Activated gamma-delta T cell treated with anti-CD3 and anti-CD28 coated beads, Interleukin-2, amount 50 U/mL, for 16 hours (primary cell): Measurements from ENCODE around the gene SULF2.

Experiments used
- DNase-seq: peaks from one replicate; pipeline ENCODE4 v3.0.0-alpha.2; 2020; ENCODE audit warnings: low read depth

SULF2 gene

DNA sequence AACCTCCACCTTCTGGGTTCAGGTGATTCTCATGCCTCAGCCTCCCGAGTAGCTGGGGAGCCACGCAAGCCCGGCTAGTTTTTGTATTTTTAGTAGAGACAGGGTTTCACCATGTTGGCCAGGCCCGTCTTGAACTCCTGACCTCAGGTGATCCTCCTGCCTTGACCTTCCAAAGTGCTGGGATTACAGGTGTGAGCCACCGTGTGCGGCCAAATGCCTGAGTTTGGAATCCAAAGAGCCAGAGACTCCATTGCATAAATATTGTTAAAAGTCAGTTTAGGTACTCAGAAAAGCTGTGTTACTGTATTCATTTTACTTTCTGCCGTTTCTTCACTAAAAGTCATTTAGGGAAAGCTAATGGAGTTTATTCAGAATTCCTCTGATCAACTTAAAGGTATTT is 137.3 kb downstream of the SULF2 start:
- DNase-seq = no peak

DNA sequence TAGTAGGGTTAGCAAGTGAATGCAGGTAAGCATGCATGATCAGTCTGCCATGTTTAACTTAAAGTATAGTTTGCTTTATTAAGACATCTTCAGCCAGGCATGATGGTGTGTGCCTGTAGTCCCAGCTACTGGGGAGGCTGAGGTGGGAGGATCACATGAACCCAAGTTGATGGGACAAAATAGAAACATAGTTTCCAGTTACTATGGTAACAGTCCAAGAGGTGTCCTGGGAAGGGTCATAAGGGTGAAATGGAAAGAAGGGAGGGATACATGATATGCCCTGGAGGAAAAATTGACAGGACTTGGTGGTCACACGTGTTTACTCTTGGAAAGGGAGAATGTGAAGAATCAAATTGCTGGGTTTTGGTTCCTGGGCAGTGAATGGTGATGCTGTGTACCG is 139.6 kb downstream of the SULF2 start:
- no peak for DNase-seq

DNA sequence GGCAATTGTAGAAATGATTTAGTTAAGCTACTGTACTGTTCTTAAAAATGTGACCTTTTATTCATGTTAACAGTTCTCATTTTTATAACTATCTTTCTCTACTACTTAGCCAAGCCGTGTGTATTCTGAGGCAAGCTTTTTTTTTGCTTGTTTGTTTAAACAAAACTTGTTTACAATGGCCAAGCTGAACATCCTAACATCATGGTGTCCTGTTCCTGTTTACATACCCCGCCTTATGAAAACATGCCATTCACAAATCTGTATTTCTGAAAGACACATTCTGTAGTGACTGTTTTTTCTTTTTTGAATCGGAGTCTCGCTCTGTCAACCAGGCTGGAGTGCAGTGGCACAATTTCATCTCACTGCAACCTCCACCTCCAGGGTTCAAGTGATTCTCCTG is 142.7 kb downstream of the SULF2 start:
- no peak for DNase-seq

DNA sequence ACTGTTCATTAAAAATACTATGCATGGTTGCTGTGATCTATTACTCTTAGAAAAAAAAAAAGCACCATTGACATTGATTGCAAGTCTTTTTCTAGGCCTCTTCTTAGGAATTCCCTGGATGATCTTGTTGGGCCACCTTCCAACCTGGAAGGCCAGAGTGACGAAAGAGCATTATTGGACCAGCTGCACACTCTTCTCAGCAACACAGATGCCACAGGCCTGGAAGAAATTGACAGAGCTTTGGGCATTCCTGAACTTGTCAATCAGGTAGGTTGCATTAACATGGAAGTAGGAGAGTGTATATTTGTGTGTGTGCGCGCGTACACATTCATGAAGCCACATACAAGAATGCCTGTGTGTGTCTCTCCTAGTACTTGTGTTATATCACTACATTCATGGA is 143.2 kb downstream of the SULF2 start:
- no peak for DNase-seq

DNA sequence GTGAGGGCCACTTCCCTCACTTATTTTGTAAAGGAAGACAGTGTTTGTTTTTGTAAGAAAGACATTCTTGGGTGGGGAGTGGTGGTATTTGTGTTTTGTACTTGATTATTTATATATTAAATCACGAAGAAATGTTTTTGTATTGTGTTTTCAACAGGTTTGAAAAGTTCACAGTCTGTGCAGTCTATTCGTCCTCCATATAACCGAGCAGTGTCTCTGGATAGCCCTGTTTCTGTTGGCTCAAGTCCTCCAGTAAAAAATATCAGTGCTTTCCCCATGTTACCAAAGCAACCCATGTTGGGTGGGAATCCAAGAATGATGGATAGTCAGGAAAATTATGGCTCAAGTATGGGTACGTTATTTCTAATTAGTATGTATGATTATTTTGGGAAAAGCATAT is 146.4 kb downstream of the SULF2 start:
- no peak for DNase-seq

DNA sequence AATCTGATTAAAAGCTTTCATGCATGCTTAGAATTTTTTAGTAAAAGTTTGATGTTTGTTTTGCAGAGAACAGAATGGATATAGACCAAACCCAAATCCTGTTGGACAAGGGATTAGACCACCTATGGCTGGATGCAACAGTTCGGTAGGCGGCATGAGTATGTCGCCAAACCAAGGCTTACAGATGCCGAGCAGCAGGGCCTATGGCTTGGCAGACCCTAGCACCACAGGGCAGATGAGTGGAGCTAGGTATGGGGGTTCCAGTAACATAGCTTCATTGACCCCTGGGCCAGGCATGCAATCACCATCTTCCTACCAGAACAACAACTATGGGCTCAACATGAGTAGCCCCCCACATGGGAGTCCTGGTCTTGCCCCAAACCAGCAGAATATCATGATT is 150.0 kb downstream of the SULF2 start:
- DNase-seq = no peak

DNA sequence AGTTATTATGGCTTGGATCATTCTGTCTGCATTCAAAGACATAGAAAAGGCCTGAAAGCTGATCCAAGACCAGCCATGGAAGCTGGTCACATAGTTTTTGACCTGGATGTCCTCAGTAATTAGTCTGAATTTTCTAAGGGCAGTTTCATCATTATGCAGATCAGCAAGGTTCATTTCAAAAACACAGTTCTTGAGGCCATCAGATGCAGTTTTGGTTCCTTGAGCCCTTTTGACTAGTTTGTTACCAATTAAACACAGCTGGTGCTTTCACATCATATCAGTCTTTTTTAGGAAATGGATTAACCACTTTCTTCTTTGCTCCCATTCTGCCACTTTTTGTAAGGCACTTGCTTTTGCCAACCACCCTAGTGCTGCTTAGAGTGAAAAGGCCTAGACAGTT is 154.2 kb downstream of the SULF2 start:
- DNase-seq = no peak

DNA sequence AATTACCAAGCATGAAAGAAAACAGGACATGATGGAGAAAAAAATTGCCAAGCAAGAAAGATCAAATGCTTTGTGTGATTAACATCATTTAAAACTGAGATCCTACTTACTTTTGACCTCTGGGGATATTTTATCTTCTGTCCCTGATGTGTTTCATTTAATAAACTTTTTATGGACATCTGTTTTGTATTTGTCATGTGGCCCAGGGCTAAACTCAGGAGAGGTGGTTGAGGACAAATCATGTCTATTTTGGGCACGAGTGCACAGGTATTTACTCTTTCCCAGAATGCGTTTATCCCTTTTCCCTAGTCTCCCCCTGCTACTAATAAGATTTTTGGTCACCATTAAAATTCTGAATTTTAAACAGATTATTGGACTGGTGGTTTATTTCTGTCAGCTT is 155.4 kb downstream of the SULF2 start:
- no peak for DNase-seq

DNA sequence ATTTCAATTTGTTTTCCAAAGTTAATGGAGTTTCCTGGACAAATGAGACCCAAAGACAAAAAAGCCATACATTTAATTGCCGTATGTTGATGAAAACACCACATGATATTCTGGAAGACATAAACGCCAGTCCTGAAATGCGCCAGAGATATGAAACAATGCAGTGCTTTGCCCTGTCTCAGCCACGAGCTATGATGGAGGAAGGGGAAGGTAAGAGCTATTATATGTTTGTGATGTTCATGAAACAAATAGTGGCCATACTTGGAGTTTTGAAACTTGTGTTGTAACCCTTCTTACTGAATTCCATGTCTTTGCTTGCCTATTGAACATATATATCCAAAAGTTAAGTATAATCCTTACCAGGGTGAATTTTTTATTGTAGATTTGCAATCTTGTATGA is 157.7 kb downstream of the SULF2 start:
- no peak for DNase-seq

DNA sequence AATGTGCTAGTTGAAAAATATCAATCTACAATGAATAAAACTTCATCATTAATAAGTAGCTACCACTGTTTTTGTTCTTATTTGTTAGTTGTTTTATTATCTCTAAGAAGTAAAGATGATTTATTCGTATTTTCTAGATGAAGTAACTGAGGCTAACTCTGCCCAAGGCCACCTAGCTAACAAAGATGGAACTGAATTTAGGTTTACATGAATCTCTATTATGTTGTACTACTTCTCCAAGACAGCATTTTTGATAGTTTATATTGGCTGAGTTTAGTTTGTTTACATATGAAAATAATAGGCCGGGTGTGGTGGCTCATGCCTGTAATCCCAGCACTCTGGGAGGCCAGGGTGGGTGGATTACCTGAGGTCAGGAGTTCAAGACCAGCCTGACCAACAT is 162.1 kb downstream of the SULF2 start:
- DNase-seq = no peak

DNA sequence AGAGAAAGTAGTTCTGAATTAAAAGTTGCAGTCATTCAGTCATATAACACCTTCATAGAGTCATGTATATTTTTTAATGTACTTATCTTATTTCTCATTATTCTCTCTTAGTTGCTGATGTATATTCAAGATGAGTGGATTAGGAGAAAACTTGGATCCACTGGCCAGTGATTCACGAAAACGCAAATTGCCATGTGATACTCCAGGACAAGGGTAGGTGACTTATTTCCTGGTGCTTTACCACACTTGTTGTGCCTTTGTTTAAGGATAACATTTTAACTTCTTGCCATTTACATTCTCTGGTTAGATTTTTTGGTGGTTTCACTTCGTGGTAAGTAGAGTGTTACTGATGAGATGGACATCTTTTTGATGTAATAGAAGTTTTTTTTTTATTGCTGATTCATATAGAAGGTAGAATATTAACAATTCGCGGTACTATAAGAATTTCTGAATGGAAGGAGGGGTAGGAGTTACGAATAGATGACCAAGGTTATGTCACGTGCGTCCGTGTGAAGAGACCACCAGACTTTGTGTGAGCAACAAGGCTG is 163.1 kb downstream of the SULF2 start:
- no peak for DNase-seq

DNA sequence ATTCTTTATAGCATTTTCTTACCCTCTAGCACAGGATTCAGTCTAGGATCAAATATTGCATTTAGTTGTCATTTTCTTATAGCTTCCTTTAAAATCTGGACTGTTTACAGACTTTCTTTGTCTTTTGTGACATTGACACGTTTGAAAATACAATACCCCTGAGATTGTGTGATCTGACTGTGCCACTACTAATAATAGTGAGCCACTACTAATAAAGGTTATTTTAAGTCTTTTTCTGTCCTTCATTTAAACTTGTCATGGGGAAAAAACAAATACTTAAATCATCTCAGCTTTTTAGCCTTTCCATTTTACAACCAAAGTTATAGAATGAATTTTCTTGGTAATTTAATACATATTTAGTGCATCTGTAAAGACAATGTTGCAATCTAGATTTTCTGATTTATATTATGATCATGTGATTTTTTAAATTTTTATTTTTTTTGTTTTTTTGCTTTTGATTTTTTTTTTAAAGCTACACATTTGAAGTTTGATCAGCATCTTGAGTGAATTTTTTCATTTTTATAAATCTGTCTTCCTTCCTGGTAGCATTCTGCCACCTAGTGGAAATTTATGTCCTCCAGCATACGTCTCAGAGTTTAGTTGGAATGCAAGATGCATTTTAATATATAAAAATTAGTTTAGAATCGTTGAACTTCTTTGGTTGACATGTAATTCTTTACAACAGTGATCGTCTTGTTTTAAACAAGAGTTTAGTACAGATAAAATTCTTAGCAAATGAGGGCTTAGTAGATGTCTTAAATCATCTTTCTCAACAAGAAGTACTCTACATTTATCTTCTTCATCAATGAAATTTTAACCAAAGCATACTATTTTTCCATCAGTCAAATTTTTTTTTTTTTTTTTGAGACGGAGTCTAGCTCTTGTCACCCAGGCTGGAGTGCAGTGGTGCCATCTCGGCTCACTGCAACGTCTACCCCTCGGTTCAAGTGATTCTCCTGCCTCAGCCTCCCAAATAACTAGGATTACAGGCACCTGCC is 164.2 kb downstream of the SULF2 start:
- no peak for DNase-seq

DNA sequence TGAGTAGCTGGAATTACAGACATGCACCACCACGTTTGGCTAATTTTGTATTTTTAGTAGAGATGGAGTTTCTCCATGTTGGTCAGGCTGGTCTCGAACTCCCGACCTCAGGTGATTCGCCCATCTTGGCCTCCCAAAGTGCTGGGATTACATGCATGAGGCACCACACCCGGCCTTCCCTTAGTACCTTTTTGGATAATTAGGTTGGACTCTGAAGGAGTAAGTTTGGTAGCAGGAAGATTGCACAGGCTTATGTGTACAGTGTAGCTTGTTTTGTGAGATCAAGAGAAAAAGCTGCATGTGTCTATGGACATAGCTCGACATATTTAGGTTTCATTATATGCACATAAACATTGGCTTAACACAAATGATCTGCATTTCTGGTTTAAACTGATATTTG is 166.8 kb downstream of the SULF2 start:
- no peak for DNase-seq

DNA sequence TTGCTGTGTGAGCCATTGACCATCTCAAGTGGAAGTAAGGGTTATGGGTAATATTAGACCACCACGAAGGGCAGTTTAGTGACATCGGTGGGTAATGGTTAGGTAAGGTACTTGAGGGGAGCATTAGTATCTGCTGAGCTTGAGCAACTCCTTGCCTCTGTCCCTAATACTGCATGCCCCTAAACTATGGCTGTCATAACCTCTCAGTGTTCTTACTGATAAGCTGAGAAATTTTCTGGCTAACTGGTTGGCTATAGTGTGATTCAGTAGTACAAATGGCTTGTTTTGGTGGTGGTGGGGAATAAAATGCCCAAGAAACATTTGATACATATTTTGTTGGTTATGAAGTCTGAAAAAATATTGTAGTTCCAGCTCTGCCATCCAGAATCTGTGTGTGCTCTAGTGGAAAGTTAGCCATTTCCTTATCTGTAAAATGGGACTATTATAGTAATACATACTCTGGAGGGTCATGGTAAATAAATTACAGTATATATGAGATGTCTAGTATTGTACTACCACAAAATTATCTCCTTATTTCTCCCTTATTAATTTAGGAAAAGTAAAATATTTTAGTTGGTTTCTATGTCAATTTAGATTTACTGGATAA is 170.5 kb downstream of the SULF2 start:
- DNase-seq = no peak

DNA sequence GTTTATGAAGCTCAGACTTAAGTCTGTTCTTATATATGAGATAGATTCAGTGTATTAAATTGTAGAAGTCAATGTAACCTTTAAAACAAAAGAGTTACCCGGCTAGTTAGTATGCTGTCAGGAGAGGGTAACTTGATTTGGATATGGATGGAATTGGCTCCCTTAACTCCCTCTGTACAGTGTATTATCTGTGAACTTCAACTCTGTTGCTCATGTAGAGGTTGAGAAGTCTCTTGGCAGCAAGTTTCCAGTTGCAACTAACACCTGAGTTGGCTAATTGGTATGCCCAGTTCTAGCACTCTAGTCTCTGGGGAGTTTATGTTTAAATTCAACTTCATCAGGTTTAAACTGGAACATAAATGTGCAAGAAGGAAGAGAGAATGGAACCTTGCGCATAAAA is 172.6 kb downstream of the SULF2 start:
- no peak for DNase-seq

DNA sequence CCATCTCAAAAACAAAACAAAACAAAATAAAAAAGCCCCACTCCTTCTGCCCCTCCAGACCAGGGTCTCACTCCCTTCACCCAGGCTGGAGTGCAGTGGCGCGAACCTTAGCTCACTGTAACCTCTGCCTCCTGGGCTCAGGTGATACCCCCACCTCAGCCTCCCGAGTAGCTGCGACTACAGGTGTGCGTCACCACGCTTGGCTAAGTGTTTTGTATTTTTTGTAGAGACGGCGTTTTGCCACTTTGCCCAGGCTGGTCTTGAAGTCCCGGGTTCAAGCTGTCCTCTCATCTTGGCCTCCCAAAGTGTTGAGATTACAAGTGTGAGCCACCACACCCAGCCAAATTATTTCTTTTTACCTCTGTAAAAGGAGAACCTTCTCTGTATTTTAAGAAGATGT is 173.5 kb downstream of the SULF2 start:
- no peak for DNase-seq

DNA sequence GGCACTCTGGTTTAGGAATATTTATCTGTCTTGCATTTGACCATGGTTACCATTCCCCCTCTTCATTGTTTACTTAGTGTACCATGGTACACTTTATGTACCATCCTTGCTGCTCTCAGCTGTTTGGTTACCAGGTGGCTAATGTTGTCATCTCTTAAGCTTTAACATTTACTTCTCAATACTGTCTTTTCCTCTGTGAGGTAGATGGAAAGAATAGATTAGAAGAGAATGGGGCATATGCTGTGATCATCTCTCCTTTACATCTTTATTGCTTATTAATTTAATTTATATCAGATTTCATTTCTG is 174.4 kb downstream of the SULF2 start:
- no peak for DNase-seq

DNA sequence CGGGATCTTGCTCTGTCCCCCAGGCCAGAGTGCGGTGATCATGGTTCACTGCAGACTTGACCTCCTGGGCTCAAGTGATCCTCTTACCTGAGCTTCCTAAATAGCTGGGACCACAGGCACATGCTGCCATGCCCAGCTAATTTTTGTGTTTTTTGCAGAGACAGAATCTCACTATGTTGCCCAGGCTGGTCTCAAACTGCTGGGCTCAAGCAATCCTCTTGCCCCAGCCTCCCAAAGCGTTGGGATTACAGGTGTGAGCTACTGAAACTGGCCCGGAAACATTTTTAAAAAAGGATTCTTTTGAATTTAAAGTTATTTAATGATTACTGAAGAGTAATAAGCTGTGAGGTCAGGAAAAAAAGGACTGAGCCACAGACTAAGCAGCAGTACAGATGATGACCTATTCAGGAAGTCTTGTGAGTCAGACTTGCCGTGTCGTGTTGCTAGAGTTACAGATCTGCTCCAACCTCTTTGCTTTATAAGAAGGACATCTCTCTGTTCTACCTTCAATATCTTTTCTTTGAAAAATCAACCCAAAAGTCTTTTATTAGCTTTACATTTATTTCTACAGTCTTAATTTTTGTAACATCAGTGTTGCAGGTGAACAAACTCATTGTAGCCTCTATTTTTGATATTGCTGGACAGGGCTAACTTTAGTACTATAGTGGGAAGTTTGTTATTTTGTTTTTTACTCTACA is 174.9 kb downstream of the SULF2 start:
- peak; percentile 52 for DNase-seq

DNA sequence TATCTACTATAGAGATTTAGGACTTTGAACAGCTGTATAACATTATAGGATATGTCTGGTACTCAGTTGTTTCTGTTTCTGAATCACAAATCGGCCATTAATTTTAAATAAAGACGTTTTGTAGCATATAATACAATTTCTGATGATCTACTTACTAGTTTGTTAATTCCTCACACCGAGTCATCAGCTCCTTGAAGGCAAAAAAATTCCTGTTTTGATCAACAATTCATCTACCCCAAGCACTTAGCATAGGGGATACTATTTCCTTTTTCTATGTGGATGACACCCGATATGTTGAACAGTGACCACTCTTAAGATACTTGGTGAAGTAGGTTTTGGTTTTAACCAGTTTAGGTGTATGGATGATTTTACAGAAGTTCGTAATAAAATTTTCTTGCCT is 176.3 kb downstream of the SULF2 start:
- no peak for DNase-seq
